ENCODE results near the gene SCART1. TPM values are rescaled to one million over a fixed set of nuclear protein-coding genes. Genes with fewer than 3 reads are reported as not detected.
"Not testable (repeated sequence)": the region's sequence is repeated elsewhere in the genome, so short reads cannot be mapped to it uniquely, and the experiment has no call there.

Gene SCART1
- total and polyA plus RNA-seq, 2 donors (not counting 3 experiments of a cell fraction or from before 2014, with no cell fraction given), result 0.90 to 1.0 TPM

DNA sequence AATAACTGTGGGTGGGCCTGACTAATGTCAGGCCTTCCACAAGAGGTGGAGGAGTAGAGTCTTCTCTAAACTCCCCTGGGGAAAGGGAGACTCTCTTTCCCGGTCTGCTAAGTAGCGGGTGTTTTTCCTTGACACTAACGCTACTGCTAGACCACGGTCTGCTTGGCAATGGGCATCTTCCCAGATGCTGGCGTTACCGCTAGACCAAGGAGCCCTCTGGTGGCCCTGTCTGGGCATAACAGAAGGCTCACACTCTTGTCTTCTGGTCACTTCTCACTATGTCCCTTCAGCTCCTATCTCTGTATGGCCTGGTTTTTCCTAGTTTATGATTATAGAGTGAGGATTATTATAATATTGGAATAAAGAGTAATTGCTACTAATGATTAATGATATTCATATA lies 43.6 kb downstream of the SCART1 start:
- H3K27me3 ChIP-seq (ENCODE audit: control insufficient read depth in 2 of 2, insufficient read depth in 2 of 2, low read length in 2 of 2); H3K9me1 ChIP-seq (replicated peaks; ENCODE audit: control insufficient read depth, extremely low read depth, insufficient read depth, low read length); H3K27ac ChIP-seq (ENCODE audit: insufficient read depth, low read depth, low read length); H3K4me1 ChIP-seq (ENCODE audit: control insufficient read depth, extremely low read depth, insufficient read depth, low read length); H3K9me3 ChIP-seq (replicated peaks; ENCODE audit: control insufficient read depth, insufficient read depth, low read length); H3K79me2 ChIP-seq (ENCODE audit: control insufficient read depth, insufficient read depth, low read length); DNase-seq (ENCODE audit: low read depth, low spot score); H3K36me3 ChIP-seq (ENCODE audit: control insufficient read depth in 2 of 2, extremely low read depth in 1 of 2, insufficient read depth in 2 of 2, low read length in 2 of 2); FAIRE-seq; H3K9ac ChIP-seq (replicated peaks; ENCODE audit: extremely low read depth, insufficient read depth, low read length); BruUV-seq (replicated peaks); dilution Hi-C loops (cut with MboI; ENCODE audit: extremely low pct_ligation_motif_present, low sequenced_read_pairs); POLR2A ChIA-PET; H3K4me3 ChIP-seq (replicated peaks in 1 of 3; ENCODE audit: insufficient read depth in 1 of 3, low read depth in 1 of 3, low read length in 3 of 3); H3K4me2 ChIP-seq (ENCODE audit: insufficient read depth, low read length); H4K20me1 ChIP-seq (replicated peaks; ENCODE audit: control insufficient read depth, extremely low read depth, insufficient read depth, low read length); H2AFZ ChIP-seq (ENCODE audit: low read depth, low read length): not testable (repeated sequence)
- CTCF ChIA-PET, result interaction anchor here (1.1 to 1.6 kb wide), 2 partner anchors 59 to 168 kb away, joined by 3 to 17 read pairs; no protein-coding TSS in a partner anchor
- intact Hi-C loops (cut with micrococcal nuclease), result loop anchor here (1.0 to 5.0 kb wide), 2 partner anchors 60 to 168 kb away; no protein-coding TSS in a partner anchor
- TF ChIP-seq, protein P1, sequence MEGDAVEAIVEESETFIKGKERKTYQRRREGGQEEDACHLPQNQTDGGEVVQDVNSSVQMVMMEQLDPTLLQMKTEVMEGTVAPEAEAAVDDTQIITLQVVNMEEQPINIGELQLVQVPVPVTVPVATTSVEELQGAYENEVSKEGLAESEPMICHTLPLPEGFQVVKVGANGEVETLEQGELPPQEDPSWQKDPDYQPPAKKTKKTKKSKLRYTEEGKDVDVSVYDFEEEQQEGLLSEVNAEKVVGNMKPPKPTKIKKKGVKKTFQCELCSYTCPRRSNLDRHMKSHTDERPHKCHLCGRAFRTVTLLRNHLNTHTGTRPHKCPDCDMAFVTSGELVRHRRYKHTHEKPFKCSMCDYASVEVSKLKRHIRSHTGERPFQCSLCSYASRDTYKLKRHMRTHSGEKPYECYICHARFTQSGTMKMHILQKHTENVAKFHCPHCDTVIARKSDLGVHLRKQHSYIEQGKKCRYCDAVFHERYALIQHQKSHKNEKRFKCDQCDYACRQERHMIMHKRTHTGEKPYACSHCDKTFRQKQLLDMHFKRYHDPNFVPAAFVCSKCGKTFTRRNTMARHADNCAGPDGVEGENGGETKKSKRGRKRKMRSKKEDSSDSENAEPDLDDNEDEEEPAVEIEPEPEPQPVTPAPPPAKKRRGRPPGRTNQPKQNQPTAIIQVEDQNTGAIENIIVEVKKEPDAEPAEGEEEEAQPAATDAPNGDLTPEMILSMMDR (IDR thresholded peaks at IDR 0.05; ENCODE audit: extremely low read depth in 1 of 2, insufficient read depth in 1 of 2, low read depth in 1 of 2, low read length in 2 of 2), result peak in 1 of 2 donors; percentile 29

DNA sequence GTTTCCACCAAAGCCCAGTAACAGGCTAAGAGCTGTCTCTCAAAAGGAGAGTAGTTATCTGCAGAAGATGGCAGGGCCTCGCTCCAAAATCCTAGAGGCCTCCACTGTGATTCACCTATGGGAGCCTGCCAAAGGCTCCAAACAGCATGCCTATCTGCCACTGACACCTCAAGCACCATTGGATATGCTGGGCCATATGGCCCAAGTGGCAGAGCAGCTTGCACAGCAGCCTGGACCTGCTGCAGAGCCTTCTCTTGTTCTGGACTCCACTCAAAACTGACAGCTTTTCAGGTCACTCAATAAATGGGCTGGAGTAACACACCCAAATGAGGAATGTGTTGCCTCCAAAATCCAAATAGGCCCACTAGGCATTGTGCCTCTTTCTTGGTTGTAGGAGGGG lies 45.4 kb downstream of the SCART1 start:
- FAIRE-seq; H3K9me3 ChIP-seq (replicated peaks; ENCODE audit: control insufficient read depth, insufficient read depth, low read length); BruUV-seq (replicated peaks); H3K27me3 ChIP-seq (ENCODE audit: control insufficient read depth in 2 of 2, insufficient read depth in 2 of 2, low read length in 2 of 2); H3K4me3 ChIP-seq (replicated peaks in 1 of 3; ENCODE audit: insufficient read depth in 1 of 3, low read depth in 1 of 3, low read length in 3 of 3); H3K4me1 ChIP-seq (ENCODE audit: control insufficient read depth, extremely low read depth, insufficient read depth, low read length); H4K20me1 ChIP-seq (replicated peaks; ENCODE audit: control insufficient read depth, extremely low read depth, insufficient read depth, low read length); H3K9ac ChIP-seq (replicated peaks; ENCODE audit: extremely low read depth, insufficient read depth, low read length); H3K4me2 ChIP-seq (ENCODE audit: insufficient read depth, low read length); H3K79me2 ChIP-seq (ENCODE audit: control insufficient read depth, insufficient read depth, low read length); H3K27ac ChIP-seq (ENCODE audit: insufficient read depth, low read depth, low read length); POLR2A ChIA-PET; DNase-seq (ENCODE audit: low read depth, low spot score); H3K9me1 ChIP-seq (replicated peaks; ENCODE audit: control insufficient read depth, extremely low read depth, insufficient read depth, low read length); CTCF ChIA-PET; H2AFZ ChIP-seq (ENCODE audit: low read depth, low read length); dilution Hi-C loops (cut with MboI; ENCODE audit: extremely low pct_ligation_motif_present, low sequenced_read_pairs); H3K36me3 ChIP-seq (ENCODE audit: control insufficient read depth in 2 of 2, extremely low read depth in 1 of 2, insufficient read depth in 2 of 2, low read length in 2 of 2): not testable (repeated sequence)
- intact Hi-C loops (cut with micrococcal nuclease), result loop anchor here (5.0 kb wide), 1 partner anchor 62 kb away; no protein-coding TSS in a partner anchor

DNA sequence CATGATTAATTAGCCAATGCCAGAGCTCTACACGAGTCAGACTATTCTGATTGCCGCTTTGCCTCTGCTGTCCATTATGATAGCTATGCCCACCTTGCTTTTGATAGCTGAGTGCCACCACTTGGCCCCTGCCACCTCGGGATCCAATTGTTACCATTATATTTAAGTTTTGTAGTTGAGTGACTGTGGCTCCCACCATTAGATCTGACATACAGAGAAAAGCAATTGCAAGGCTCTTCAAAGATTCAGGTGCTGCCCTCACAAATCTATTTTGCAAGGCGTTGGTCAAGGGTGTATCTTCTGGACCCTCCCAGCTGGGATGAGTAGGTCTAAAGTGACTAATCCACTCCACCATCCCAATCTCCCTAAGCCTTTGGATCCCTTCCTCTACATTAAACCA lies 47.2 kb downstream of the SCART1 start:
- H3K9me1 ChIP-seq (replicated peaks; ENCODE audit: control insufficient read depth, extremely low read depth, insufficient read depth, low read length); H3K4me3 ChIP-seq (replicated peaks in 1 of 3; ENCODE audit: insufficient read depth in 1 of 3, low read depth in 1 of 3, low read length in 3 of 3); H3K9ac ChIP-seq (replicated peaks; ENCODE audit: extremely low read depth, insufficient read depth, low read length); FAIRE-seq; H3K27ac ChIP-seq (ENCODE audit: insufficient read depth, low read depth, low read length); CTCF ChIA-PET; H3K79me2 ChIP-seq (ENCODE audit: control insufficient read depth, insufficient read depth, low read length); H3K36me3 ChIP-seq (ENCODE audit: control insufficient read depth in 2 of 2, extremely low read depth in 1 of 2, insufficient read depth in 2 of 2, low read length in 2 of 2); DNase-seq (ENCODE audit: low read depth, low spot score); H4K20me1 ChIP-seq (replicated peaks; ENCODE audit: control insufficient read depth, extremely low read depth, insufficient read depth, low read length); H3K9me3 ChIP-seq (replicated peaks; ENCODE audit: control insufficient read depth, insufficient read depth, low read length); H3K4me2 ChIP-seq (ENCODE audit: insufficient read depth, low read length); intact Hi-C loops (cut with micrococcal nuclease); BruUV-seq (replicated peaks); H3K4me1 ChIP-seq (ENCODE audit: control insufficient read depth, extremely low read depth, insufficient read depth, low read length); H3K27me3 ChIP-seq (ENCODE audit: control insufficient read depth in 2 of 2, insufficient read depth in 2 of 2, low read length in 2 of 2); POLR2A ChIA-PET; H2AFZ ChIP-seq (ENCODE audit: low read depth, low read length); dilution Hi-C loops (cut with MboI; ENCODE audit: extremely low pct_ligation_motif_present, low sequenced_read_pairs): not testable (repeated sequence)
